ENCODE measurements around the gene OR52B6.
"Not testable (repeated sequence)": the region's sequence is repeated elsewhere in the genome, so short reads cannot be mapped to it uniquely, and the experiment has no call there.

OR52B6 gene

DNA sequence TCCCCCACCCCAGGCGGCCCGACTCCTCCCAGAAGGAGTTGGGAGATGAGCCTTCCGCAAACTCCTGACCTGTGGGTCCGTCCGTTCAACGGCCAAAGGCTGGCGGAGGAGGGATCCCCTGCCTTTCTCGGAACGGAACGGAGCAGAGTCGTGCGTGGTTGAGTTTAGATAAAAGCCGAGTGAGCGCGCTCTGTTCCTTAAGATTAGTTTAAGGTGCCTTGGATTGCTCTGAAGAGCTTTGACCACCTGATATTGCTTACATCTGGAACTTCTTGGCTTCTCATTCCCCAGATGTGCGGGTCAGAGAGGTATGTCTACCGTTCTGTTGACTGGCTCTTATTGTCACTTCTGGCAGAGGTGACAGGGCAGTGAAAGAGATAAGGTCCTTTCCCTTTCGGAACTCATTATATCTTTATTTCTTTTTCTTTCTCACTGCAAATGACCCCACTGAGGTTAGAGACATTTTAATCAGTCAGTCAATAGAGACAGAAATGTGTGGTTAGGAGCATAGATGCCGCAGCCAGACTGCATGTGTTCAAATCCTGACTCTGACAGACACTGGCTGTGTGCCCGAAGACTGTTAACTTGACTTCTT lies 16.0 kb downstream of the OR52B6 start, which contains the start of gene TRIM6:
TSS of gene TRIM6 (plus strand) at position 31 of the 595 bp plus-strand sequence. CDS start at position 292, 261 bp downstream.
- DNase-seq, result peak; percentile 15

DNA sequence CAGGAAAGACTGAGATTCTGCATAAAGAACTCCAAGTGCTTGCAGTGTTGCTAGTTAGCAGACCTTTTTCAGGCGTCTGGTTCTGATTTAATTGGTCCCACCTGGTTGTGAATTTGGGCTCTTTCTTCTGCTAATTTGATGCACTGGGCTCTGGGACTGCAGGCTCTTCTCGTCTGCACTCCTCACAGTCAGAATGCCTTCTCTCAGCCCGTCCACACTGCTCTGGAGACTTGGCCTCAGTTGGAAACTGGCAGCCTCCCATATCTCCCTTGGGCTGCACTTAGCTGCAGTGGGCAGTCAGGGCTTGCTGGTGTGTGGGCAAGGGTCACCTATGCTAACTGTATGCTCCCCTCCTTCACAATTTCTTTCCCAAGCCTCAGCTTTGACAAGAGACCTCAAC lies 17.3 kb downstream of the OR52B6 start:
- no peak for DNase-seq

DNA sequence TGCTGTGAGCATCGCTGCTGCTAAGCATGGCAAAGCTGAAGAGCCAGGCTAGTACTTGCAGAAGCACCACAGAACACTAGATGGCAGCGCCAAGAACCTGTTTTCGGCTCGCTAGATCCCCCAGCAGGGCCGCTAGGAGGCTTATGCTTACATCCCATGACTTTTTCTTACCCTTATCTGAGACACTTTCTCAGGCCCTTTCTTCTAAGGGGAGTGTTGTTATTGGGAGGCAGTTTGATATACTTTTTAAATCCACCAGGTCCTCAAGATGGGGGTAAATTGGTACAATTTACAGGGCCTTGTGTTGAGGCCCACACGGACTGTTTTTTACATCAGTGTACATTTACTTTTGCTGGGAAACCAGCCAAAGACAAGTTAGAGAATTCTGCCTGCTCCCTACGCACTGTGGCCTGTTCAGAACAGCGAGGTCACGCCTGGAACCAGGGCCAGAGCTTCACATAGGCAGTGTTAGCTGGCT lies 19.7 kb downstream of the OR52B6 start:
- DNase-seq, result peak; percentile 69

DNA sequence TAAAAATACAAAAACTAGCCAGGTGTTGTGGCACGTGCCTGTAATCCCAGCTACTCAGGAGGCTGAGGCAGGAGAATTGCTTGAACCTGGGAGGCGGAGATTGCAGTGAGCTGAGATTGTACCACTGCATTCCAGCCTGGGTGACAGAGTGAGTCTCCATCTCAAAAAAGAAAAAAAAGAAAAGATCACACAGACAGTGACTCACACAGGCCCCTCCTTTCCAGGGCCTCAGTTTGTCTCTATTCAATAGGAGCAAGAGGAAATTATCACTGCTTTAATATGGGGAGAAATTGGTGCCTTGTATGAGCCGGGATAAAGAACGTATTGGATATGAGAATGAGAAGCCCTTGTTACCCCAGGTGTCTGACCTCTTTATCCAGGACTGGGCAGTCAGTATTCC lies 22.1 kb downstream of the OR52B6 start:
- not testable (repeated sequence) for DNase-seq

DNA sequence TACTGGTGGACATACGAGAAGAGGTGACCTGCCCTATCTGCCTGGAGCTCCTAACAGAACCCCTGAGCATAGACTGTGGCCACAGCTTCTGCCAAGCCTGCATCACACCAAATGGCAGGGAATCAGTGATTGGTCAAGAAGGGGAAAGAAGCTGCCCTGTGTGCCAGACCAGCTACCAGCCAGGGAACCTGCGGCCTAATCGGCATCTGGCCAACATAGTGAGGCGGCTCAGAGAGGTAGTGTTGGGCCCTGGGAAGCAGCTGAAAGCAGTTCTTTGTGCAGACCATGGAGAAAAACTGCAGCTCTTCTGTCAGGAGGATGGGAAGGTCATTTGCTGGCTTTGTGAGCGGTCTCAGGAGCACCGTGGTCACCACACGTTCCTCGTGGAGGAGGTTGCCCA lies 22.6 kb downstream of the OR52B6 start:
- DNase-seq, result no peak

DNA sequence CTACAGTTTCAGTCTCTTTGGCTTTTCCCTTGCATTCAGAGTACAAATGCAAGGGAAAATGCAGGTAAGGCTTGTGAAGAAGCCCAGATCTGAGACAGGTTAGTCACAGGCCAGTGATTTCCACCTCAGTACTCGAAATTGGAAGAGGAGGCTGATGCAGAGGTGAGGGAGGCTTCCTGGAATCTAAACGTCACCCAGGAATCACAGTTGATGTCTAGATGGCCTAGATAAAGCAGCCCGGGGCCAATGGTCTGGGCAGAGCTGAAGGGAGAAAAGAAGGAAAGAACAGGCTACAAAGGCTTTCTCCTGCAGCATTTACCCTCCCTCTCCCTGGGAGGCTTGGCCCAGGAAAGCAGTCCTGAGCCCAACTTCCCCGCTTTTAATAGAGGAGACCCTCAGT lies 24.2 kb downstream of the OR52B6 start:
- DNase-seq, result no peak

DNA sequence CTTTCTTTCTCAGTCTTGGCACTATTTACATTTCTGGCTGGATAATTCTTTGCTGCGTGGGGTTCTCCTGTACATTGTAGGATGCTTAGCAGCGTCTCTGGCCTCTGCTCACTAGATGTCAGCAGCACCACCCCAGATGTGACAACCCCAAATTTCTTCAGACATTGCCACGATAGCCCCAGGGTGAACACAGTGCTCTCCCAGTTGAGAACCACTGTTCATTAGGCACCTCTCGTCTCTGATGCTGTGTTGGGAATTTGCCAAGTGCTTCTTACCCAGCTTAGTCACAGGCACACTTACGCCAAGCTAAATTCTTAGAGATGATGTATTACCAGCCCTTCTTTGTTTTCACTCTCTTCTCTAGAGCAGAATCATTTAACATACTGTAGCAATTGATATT lies 25.2 kb downstream of the OR52B6 start:
- DNase-seq, result no peak

DNA sequence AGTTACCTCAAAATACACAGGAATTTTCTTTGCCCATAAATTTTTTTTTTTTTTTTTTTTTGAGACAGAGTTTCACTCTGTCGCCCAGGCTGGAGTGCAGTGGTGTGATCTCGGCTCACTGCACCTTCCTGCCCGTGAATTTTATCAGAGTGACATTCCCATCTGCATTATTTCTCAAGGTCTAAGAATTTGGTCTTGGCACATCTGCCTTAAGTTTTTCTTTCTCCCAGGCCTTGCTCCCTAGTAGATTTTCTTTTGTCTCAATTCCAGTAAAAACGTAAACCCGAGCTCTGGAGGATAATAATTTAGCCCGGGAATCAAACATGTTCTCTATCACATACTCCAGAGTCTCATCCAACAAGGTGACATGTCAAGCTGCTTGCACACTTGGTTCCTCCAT lies 28.1 kb downstream of the OR52B6 start:
- DNase-seq, result no peak

DNA sequence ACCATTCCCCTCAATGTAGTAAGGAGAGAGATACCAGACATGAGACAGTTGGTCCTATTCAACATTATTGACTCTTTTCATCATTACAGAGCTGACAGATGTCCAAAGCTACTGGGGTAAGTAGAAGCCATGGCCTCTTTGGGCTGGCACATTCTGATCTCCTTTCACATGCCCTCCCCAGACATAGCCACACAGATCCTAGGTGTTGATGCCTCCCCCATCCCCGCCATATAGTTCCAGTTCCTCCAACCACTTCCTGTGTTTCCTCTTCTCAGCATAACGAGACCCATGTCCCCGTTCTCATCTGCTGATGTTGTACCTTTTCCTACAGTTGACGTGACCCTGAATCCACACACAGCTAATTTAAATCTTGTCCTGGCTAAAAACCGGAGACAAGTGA lies 29.8 kb downstream of the OR52B6 start:
- no peak for DNase-seq

DNA sequence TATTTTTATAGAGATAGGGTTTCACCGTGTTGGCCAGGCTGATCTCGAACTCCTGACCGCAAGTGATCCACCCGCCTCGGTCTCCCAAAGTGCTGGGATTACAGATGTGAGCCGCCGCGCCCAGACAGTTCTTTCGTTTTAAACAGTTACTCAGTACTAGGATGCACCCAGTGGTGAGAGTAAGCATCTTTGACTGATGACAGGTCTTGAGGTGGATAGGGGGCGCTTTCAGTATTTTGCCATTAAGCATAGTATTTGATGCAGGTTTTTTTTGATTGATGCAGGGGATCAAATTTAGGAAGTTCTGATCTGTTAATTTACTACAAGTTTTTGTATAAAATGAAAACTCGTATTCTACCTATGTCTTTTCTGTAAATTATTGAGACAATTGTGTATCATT lies 30.9 kb downstream of the OR52B6 start:
- no peak for DNase-seq

DNA sequence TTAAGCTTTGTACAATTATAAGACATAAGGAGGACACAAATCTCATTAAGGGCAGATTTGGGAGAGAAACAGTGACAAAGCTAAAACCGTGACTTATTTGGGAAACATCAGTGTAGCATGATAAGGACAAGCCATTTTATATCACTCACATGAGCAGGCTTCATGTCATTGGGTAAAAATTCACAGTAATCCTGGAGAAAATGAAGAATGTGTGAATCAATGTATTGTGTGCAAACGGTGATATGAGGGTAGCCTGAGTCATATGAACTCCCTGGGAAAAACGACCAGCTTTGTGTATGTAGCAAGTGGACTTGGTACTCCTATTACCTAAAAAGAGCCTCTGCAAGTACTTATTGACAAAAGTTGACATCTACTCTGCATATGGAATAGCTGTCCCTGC lies 38.1 kb downstream of the OR52B6 start:
- DNase-seq, result no peak

DNA sequence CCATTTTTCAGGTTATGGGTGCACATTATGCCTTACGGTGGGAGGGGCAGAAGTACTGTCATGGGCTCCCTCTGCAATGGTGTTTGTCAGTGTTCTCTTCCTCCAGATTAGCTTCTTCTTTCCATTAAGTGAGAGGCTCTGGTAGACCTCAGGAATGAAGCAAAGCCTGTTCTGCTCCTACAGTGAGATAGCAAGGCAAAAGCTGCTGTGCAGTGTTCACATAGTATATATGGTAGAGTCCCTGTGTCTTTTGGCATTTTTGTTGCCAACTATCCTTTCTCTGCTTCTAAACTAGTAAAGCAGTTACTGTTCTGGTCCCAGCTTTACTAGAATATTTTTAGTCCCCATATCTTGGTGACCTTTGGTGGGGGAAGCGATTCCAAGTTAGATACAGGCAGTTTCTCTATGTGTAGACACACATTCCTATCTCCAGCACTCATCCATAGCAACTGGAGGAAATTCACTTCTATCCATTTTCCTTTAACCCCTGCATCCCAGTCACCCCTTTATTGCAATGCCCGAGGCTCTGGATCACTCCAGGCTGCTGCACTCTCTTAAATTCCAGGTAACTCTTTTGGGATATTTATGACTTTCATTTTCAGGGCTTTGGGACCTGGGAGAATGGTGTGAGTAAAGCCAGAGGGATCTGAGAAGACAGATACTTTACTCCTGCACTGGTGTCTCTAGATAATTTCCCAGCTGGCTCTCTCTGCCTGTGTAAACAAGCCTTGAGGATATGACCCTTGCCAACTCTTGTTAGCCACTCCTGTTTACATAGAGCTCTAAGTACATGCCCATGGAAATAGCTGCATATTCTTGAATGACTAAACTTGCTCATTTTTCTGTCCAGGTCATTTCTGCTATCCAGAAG lies 40.2 kb downstream of the OR52B6 start:
- DNase-seq, result no peak

DNA sequence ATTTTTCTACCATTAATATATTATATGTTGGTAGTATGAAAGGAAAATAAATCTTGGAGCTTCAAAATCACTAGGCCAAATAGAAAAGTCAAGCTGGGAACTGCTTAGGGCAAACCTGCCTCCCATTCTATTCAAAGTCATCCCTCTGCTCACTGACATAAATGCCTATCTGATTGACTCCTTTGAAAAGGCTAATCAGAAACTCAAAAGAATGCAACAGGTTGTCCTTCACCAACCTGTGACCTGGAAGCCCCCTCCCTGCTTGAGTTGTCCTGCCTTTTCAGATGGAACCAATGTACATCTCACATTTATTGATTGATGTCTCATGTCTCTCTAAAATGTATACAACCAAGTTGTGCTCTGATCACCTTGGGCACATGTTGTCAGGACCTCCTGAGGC lies 40.9 kb downstream of the OR52B6 start:
- no peak for DNase-seq

DNA sequence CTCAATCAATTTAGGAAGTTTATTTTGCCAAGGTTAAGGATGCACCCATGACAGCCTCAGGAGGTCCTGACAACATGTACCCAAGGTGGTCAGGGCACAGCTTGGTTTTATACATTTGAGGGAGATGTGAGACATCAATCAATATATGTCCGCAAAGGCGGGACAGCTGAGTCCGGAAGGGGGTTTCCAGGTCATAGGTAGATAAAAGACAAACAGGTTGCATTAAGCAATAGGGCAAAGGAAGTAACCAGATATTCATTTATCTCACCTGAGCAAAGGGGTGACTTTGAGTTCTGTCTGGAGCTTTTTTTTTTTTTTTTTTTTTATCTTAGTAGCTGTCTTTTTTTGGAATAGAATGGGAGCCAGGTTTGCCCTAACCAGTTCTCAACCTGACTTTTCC lies 42.1 kb downstream of the OR52B6 start:
- DNase-seq, result no peak

DNA sequence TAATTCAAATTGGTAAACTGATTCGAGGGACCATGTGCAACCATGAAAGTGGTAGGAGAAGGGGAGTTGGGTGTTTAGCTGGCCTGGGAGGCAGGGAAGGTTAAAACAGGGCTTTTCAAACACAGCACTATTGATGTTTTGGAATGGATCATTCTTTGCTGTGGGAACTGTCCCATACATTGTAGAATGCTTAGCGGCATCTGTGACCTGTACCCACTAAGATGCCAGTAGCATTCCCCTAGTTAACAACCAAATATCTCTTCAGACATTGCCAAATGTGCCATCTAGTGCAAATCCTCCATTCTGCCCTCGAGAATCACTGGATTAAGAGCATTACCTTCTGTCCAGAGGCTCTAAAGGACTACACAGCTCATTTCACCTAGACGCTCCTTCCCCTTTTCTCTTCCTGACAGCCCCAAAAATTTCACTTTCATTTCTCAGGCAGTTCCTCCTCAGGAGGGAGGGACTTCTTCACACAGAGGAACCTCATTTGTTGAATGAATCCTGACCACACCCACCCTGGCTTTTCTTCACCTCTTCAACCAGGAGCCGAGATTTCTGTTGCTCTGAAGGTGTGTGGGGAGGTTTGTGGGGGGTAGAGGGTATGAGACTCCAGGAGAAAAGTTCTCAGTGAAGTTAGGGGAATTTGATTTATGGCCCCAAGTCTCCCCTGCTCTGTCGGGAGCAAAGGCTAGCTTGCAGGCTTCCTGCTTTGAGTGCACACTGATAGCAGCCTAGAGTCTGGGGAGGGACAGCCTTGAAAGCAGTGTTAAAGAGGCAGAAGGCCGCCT lies 44.0 kb downstream of the OR52B6 start, which contains the start of gene TRIM34:
TSS of gene TRIM34 (plus strand) at position 513 of the 791 bp plus-strand sequence. CDS start 7,331 bp downstream, outside the sequence.
- DNase-seq, result peak; percentile 67

DNA sequence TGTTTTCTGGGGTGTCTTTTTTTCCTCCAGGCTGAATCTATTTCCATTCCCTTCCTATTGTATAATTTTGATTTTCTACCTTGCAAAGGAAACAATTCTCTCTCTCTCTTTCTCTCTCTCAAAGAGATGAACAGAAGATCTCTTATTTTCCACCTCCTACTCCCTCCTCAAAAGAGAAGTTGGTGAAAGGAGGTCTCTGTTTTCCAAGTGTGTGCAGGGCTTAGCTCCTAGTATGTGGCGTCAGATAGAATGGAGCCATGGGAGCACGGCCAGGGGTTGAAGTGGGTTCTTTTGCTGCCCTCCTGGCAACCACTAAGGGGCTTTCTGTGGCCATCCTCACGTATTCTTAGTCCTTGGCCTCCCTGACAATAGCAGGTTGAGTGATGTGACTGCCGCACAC lies 44.6 kb downstream of the OR52B6 start:
- no peak for DNase-seq

DNA sequence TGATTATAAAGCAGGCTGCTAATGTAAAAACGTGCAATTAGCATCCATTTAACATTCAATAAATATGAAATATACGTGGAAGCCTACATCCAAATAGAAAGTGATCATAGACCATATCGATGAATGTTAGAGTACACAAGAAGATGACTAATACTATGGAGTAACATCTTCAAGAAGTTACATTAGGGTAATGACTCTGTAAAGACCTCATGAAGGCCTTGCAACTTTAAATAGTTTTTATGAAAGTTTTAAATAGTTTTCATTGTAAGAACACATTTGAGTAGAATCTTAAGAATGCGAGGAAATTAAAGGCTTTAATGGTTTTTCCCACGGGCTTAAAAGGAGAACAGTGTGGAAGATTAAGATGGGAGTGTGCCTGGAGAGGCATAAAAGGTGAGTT lies 45.5 kb downstream of the OR52B6 start:
- DNase-seq, result no peak

DNA sequence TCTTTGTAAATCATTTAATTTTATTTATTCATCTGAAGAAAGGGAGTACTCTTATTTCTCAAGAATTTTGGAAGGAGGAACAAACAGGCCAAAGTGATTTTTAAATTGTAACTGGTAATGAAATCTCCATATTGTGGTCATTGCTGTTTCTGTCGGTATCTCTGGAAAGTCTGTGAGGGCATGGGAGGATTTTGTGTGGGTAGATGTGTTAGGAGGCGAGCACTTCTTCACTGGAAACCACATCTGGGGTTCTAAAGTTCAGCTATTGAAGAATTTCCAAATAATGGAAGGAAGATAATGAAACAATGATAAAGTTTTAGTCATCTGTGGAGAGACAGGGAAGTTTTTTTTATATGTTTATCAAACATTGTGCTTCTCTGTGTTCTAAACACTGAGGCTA lies 50.7 kb downstream of the OR52B6 start:
- DNase-seq, result no peak

Measured in stimulated activated CD4-positive, alpha-beta T cell treated with anti-CD3 and anti-CD28 coated beads, Interleukin-15, amount 100 ng/mL, for 24 hours (primary cell).